GM19395 (cell line): ENCODE data around the gene ADD3.

Experiments used
- ATAC-seq: cut with Tn5 transposase; IDR thresholded peaks from one replicate; pipeline ENCODE4 v1.9.1; 2021; ENCODE audit warnings: mild to moderate bottlenecking, moderate library complexity; ENCODE audit not compliant: unreplicated experiment

Gene ADD3

GRCh38 chr10:110172155-110172554 is 164.4 kb downstream of the ADD3 start:
- no peak for ATAC-seq

- ATAC-seq = no peak
Observed at GRCh38 chr10:110174201-110174600, 166.4 kb downstream of the ADD3 start.

GRCh38 chr10:110174816-110175215 is 167.0 kb downstream of the ADD3 start:
- no peak for ATAC-seq

GRCh38 chr10:110175406-110175805 is 167.6 kb downstream of the ADD3 start:
- no peak for ATAC-seq

- ATAC-seq = peak; percentile 50
Observed at GRCh38 chr10:110176141-110177030, 168.6 kb downstream of the ADD3 start.

- ATAC-seq = no peak
Observed at GRCh38 chr10:110179220-110179619, 171.4 kb downstream of the ADD3 start.

GRCh38 chr10:110181451-110181850 is 173.7 kb downstream of the ADD3 start:
- no peak for ATAC-seq

- no peak for ATAC-seq
Observed at GRCh38 chr10:110181911-110182310, 174.1 kb downstream of the ADD3 start.

GRCh38 chr10:110184398-110184797 is 176.6 kb downstream of the ADD3 start:
- ATAC-seq = no peak
